ENCODE results near the gene PTPRA. TPM values are rescaled to one million over a fixed set of nuclear protein-coding genes. Genes with fewer than 3 reads are reported as not detected.

PTPRA gene
- total and polyA plus RNA-seq, 12 donors = 16.3 to 94.7 (median 46.3) TPM

GRCh38 chr20:3080939-3081388, 207.7 kb downstream of the PTPRA start:
- H3K27ac ChIP-seq = peak overlapping the region in 3 of 5 donors; percentile 18 to 57 (median 43)
- H3K4me1 ChIP-seq (replicated peaks in 1 of 2) = peaks cover 15 to 27% of the 10 kb centered on the region in 2 donors
- H3K36me3 ChIP-seq (replicated peaks in 1 of 2) = no peaks in the 10 kb centered on the region
- H3K27me3 ChIP-seq = no peaks in the 10 kb centered on the region
- no peaks in the 10 kb centered on the region for H3K9me3 ChIP-seq (replicated peaks in 1 of 3)
- 10 to 39% (median 20%) methylated on average over 4 to 6 of the region's 6 CpGs for WGBS, 4 donors
- intact Hi-C loops (cut with DNase I) = no loop called here
- H3K4me3 ChIP-seq = peak overlapping the region in 2 of 4 donors; percentile 32 to 68
- TF ChIP-seq CTCF (IDR thresholded peaks at IDR 0.05) = no peak
- peak in 1 of 2 donors; percentile 82 for TF ChIP-seq POLR2A (IDR thresholded peaks at IDR 0.05)
- DNase-seq = peak; percentile 81 to 96 (median 94)

- 64 to 84% (median 76%) methylated on average over 9 to 11 of the region's 11 CpGs for WGBS, 4 donors
- intact Hi-C loops (cut with DNase I) = no loop called here
- H3K4me3 ChIP-seq = peak overlapping the region in 2 of 4 donors; percentile 32 to 68
- H3K36me3 ChIP-seq (replicated peaks in 1 of 2) = no peaks in the 10 kb centered on the region
- DNase-seq = peak in 1 of 7 donors; percentile 29
- H3K27ac ChIP-seq = peak overlapping the region in 3 of 5 donors; percentile 18 to 57 (median 43)
- no peaks in the 10 kb centered on the region for H3K27me3 ChIP-seq
- no peak for TF ChIP-seq CTCF (IDR thresholded peaks at IDR 0.05)
- TF ChIP-seq POLR2A (IDR thresholded peaks at IDR 0.05) = no peak
- no peaks in the 10 kb centered on the region for H3K9me3 ChIP-seq (replicated peaks in 1 of 3)
- peaks cover 15 to 27% of the 10 kb centered on the region in 2 donors for H3K4me1 ChIP-seq (replicated peaks in 1 of 2)
Observed at GRCh38 chr20:3081641-3082040, 208.4 kb downstream of the PTPRA start.

- Histone ChIP-seq H3K27ac (no peak overlapping the region), H3K27me3 (no peaks in the 10 kb centered on the region), H3K4me1 (replicated peaks in 1 of 2) (peaks cover 15 to 27% of the 10 kb centered on the region in 2 donors), H3K4me3 (peak overlapping the region in 2 of 4 donors; percentile 32 to 68), H3K9me3 (replicated peaks in 1 of 3) (no peaks in the 10 kb centered on the region), H3K36me3 (replicated peaks in 1 of 2) (no peaks in the 10 kb centered on the region)
- no peak for TF ChIP-seq CTCF (IDR thresholded peaks at IDR 0.05)
- peak in 1 of 2 donors; percentile 33 for TF ChIP-seq POLR2A (IDR thresholded peaks at IDR 0.05)
- DNase-seq = peak in 3 of 7 donors; percentile 33 to 49 (median 44)
- intact Hi-C loops (cut with DNase I) = no loop called here
- 4 to 16% (median 7%) methylated on average over 12 to 70 of the region's 71 CpGs for WGBS, 4 donors
Observed at GRCh38 chr20:3082306-3082951, 209.1 kb downstream of the PTPRA start.

DNA sequence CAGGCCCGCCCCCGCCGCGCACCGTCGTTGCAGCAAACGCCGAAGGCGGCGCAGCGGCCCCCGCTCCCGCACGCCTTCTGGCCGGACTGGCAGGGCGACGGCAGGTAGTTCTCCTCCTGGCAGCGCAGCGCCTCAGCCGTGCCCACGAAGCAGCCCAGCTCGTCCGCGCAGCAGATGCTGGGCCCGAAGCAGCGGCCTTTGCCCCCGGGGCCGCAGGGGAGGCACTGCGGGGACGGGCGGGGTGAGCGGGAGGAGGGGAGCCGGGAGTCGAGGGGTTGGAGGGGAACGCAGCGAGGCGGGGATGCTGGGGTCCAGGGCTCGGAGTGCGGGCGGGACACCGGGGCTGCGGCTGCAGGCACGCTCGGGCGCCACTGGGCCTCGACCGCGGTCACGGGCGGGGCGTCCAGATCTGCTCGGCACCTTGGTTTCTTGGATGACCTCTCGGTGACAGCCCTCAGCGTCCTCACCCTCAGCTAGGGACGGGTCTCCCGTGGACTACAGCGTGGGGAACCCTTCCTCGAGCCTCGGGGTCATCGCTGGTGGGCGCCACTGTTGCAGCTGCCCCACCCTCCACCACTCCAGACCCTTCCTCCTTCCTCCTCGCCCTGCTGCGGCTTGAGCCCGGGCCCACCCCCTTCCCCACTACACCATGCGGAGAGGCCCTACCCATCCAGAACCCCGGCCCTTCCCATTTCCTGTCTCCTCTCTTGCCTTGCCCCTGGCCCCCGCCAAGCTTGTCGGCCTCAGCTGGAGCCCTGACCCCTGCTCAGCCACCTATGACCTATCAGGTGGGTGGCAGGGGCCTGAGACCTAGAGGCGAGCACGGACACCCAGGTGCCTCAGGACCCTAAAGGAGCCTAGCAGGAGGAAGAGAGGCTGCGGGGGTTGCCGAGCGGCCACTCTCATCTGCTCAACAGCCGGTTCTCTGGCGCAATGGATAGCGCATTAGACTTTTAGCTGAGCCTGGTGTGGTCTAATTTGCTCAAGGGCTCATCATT, 210.0 kb downstream of the PTPRA start:
- 22 to 58% (median 42%) methylated on average over 23 to 76 of the region's 76 CpGs for WGBS, 4 donors
- H3K36me3 ChIP-seq (replicated peaks in 1 of 2) = no peaks in the 10 kb centered on the region
- H3K27me3 ChIP-seq = no peaks in the 10 kb centered on the region
- peak overlapping the region in 1 of 4 donors; percentile 68 for H3K4me3 ChIP-seq
- DNase-seq = no peak
- intact Hi-C loops (cut with DNase I) = no loop called here
- peaks cover 15 to 27% of the 10 kb centered on the region in 2 donors for H3K4me1 ChIP-seq (replicated peaks in 1 of 2)
- H3K9me3 ChIP-seq (replicated peaks in 1 of 3) = no peaks in the 10 kb centered on the region
- H3K27ac ChIP-seq = no peak overlapping the region
- TF ChIP-seq CTCF (IDR thresholded peaks at IDR 0.05) (no peak), POLR2A (IDR thresholded peaks at IDR 0.05) (no peak)

All from adrenal gland (tissue), 12 donors.